HG02642 (cell line): ENCODE measurements around the gene DNAJC22.

Experiments
- ATAC-seq: cut with Tn5 transposase; IDR thresholded peaks from one replicate; pipeline ENCODE4 v1.9.1; 2021; ENCODE audit warnings: mild to moderate bottlenecking; ENCODE audit not compliant: unreplicated experiment, poor library complexity

The DNAJC22 gene

GRCh38 chr12:49342914-49343731, 3.6 kb upstream of the DNAJC22 start:
- no peak for ATAC-seq

GRCh38 chr12:49344486-49345050, 2.1 kb upstream of the DNAJC22 start:
- no peak for ATAC-seq

GRCh38 chr12:49345051-49345824, 1.4 kb upstream of the DNAJC22 start:
- ATAC-seq = no peak

- ATAC-seq = no peak
Measured at GRCh38 chr12:49345825-49346658, 646 bp upstream of the DNAJC22 start.

- peak; percentile 57 for ATAC-seq
Measured at GRCh38 chr12:49347311-49348193, 864 bp downstream of the DNAJC22 start.

GRCh38 chr12:49348781-49349180, 2.1 kb downstream of the DNAJC22 start:
- ATAC-seq = no peak

GRCh38 chr12:49349266-49349665, 2.6 kb downstream of the DNAJC22 start:
- no peak for ATAC-seq

- no peak for ATAC-seq
Measured at GRCh38 chr12:49352351-49352750, 5.7 kb downstream of the DNAJC22 start.

- no peak for ATAC-seq
Measured at GRCh38 chr12:49355913-49356312, 9.2 kb downstream of the DNAJC22 start.

GRCh38 chr12:49357103-49357678, 10.5 kb downstream of the DNAJC22 start:
- no peak for ATAC-seq

- no peak for ATAC-seq
Measured at GRCh38 chr12:49358483-49359141, 11.9 kb downstream of the DNAJC22 start.

GRCh38 chr12:49359671-49360070, 13.0 kb downstream of the DNAJC22 start:
- ATAC-seq = no peak

GRCh38 chr12:49362077-49362476, 15.4 kb downstream of the DNAJC22 start:
- no peak for ATAC-seq

GRCh38 chr12:49364989-49365388, 18.3 kb downstream of the DNAJC22 start:
- ATAC-seq = no peak

GRCh38 chr12:49365542-49365941, 18.9 kb downstream of the DNAJC22 start:
- no peak for ATAC-seq

- ATAC-seq = peak; percentile 9
Measured at GRCh38 chr12:49366096-49366651, 19.5 kb downstream of the DNAJC22 start.

GRCh38 chr12:49366652-49367380, 20.1 kb downstream of the DNAJC22 start:
- ATAC-seq = peak; percentile 82
